GM23338 (cell line): Measurements from ENCODE around the gene KDM4B. TPM values are rescaled to one million over a fixed set of nuclear protein-coding genes. Genes with fewer than 3 reads are reported as not detected.
A peak's percentile ranks its signal among the peaks of the same experiment; 100 is the strongest.

ENCODE experiments used
- ATAC-seq: fragments of 200-7000 bp; cut with Tn5 transposase; 3 replicates; pipeline ENCODE4 v1.9.1; 2020
- DNase-seq: peaks from one replicate; pipeline ENCODE4 v3.0.0-alpha.2; 2015; ENCODE audit warnings: low spot score
- H2AFZ ChIP-seq: fragments of 200-600 bp; sonication (generic); 2 replicates; pipeline ENCODE4 v1.8.0; 2016; ENCODE audit warnings: antibody characterized with exemption, mild to moderate bottlenecking, moderate library complexity
- H3F3A ChIP-seq: fragments of 200-600 bp; sonication (generic); replicated peaks from 2 replicates; pipeline ENCODE4 v1.8.0; 2017; ENCODE audit warnings: antibody characterized with exemption, mixed run types, low read depth
- H3K27ac ChIP-seq: fragments of 200-600 bp; sonication (generic); 2 replicates; pipeline ENCODE4 v1.6.1; 2016; ENCODE audit warnings: low read depth
- H3K27me3 ChIP-seq: fragments of 200-600 bp; sonication (generic); 2 replicates; pipeline ENCODE4 v1.8.0; 2016; ENCODE audit warnings: mild to moderate bottlenecking, mixed run types, moderate library complexity; ENCODE audit not compliant: insufficient read depth
- H3K36me3 ChIP-seq: fragments of 200-600 bp; sonication (generic); 2 replicates; pipeline ENCODE4 v1.8.0; 2016; ENCODE audit warnings: mild to moderate bottlenecking; ENCODE audit not compliant: insufficient read depth
- H3K4me1 ChIP-seq: fragments of 200-600 bp; sonication (generic); 2 replicates; pipeline ENCODE4 v1.8.0; 2016; ENCODE audit warnings: mild to moderate bottlenecking, moderate library complexity; ENCODE audit not compliant: insufficient read depth
- H3K4me2 ChIP-seq: fragments of 200-600 bp; sonication (generic); 2 replicates; pipeline ENCODE4 v1.7.1; 2017; ENCODE audit warnings: mixed run types
- H3K4me3 ChIP-seq: fragments of 200-600 bp; sonication (generic); 2 replicates; pipeline ENCODE4 v1.6.1; 2016; ENCODE audit warnings: mixed run types
- H3K79me2 ChIP-seq: fragments of 200-600 bp; sonication (generic); replicated peaks from 2 replicates; pipeline ENCODE4 v1.8.0; 2017; ENCODE audit warnings: mild to moderate bottlenecking; ENCODE audit not compliant: insufficient read depth
- H3K9me2 ChIP-seq: fragments of 200-600 bp; sonication (generic); 2 replicates; pipeline ENCODE4 v1.8.0; 2017; ENCODE audit not compliant: insufficient read depth
- H4K20me1 ChIP-seq: fragments of 200-600 bp; sonication (generic); replicated peaks from 2 replicates; pipeline ENCODE4 v1.8.0; 2017; ENCODE audit warnings: mild to moderate bottlenecking; ENCODE audit not compliant: insufficient read depth
- H3K27ac Mint-ChIP-seq: 2 replicates; pipeline ENCODE4 v1.8.0; 2020; ENCODE audit warnings: inconsistent platforms, mild to moderate bottlenecking, moderate library complexity, mixed read lengths
- H3K27me3 Mint-ChIP-seq: 3 replicates; pipeline ENCODE4 v1.8.0; 2022; ENCODE audit warnings: low read depth, mild to moderate bottlenecking, moderate library complexity, mixed read lengths, inconsistent platforms; ENCODE audit not compliant: insufficient read depth, poor library complexity
- H3K36me3 Mint-ChIP-seq: 3 replicates; pipeline ENCODE4 v1.8.0; 2021; ENCODE audit warnings: low read depth, mild to moderate bottlenecking, inconsistent platforms, moderate library complexity, mixed read lengths
- H3K4me1 Mint-ChIP-seq: 3 replicates; pipeline ENCODE4 v1.8.0; 2020; ENCODE audit warnings: mild to moderate bottlenecking, inconsistent platforms, mixed read lengths
- H3K4me3 Mint-ChIP-seq: 3 replicates; pipeline ENCODE4 v1.8.0; 2021; ENCODE audit warnings: moderate library complexity, mild to moderate bottlenecking, inconsistent platforms, mixed read lengths
- H3K9me3 Mint-ChIP-seq: 3 replicates; pipeline ENCODE4 v1.8.0; 2020; ENCODE audit warnings: moderate library complexity, mild to moderate bottlenecking, inconsistent platforms, mixed read lengths
- CTCF ChIP-seq, 2 experiments: fragments of 200-600 bp in 1 of 2; sonication (generic) in 1 of 2; conservative IDR thresholded peaks; 2 replicates each; pipeline versions ENCODE4 v1.5.1 to v1.6.1; 2016 to 2017; ENCODE audit warnings: antibody characterized with exemption in 2 of 2, low read depth in 2 of 2, mild to moderate bottlenecking in 2 of 2, moderate library complexity in 1 of 2
- ETS1 ChIP-seq: IDR thresholded peaks from 2 replicates; pipeline ENCODE4 v1.6.1; 2016; ENCODE audit warnings: antibody characterized with exemption
- EZH2 ChIP-seq: fragments of 200-600 bp; sonication (generic); IDR thresholded peaks from one replicate; pipeline ENCODE4 v1.8.0; 2017; ENCODE audit warnings: antibody characterized with exemption, mild to moderate bottlenecking, low read depth; ENCODE audit not compliant: unreplicated experiment
- EZH2phosphoT487 ChIP-seq: fragments of 200-600 bp; sonication (generic); IDR thresholded peaks from one replicate; pipeline ENCODE4 v1.8.1; 2018; ENCODE audit warnings: antibody characterized with exemption; ENCODE audit not compliant: unreplicated experiment
- JUNB ChIP-seq: IDR thresholded peaks from one replicate; pipeline ENCODE4 v1.6.1; 2016; ENCODE audit warnings: antibody characterized with exemption; ENCODE audit not compliant: unreplicated experiment
- NANOG ChIP-seq: IDR thresholded peaks from 2 replicates; pipeline ENCODE4 v1.6.1; 2016; ENCODE audit warnings: antibody characterized with exemption, borderline replicate concordance
- POLR2AphosphoS5 ChIP-seq: IDR thresholded peaks from 2 replicates; pipeline ENCODE4 v1.6.1; 2016; ENCODE audit warnings: antibody characterized with exemption, low read depth
- REST ChIP-seq: IDR thresholded peaks from one replicate; pipeline ENCODE4 v1.6.1; 2018; ENCODE audit warnings: antibody characterized with exemption; ENCODE audit not compliant: unreplicated experiment
- STAT1 ChIP-seq: IDR thresholded peaks from one replicate; pipeline ENCODE4 v1.6.1; 2016; ENCODE audit warnings: antibody characterized with exemption; ENCODE audit not compliant: unreplicated experiment
- ZNF114 ChIP-seq: fragments of 250-450 bp; sonication (Bioruptor Pico); IDR thresholded peaks from 2 replicates; pipeline ENCODE4 v1.5.0; 2020; ENCODE audit warnings: mild to moderate bottlenecking, moderate library complexity
- polyA plus RNA-seq: library from polyadenylated mRNA; unstranded; fragments of >200 nt; fragmentation: Nextera tagmentation; extraction: Ambion mirVana; gene quantifications from 2 replicates; pipeline ENCODE4 v1.2.1, GENCODE V29; 2016
- total RNA-seq: library from RNA; depleted of rRNA; stranded (reverse); fragments of >200 nt; shearing (Covaris generic); gene quantifications from 2 replicates; pipeline ENCODE4 v1.2.3, GENCODE V29; 2014

Gene KDM4B
- total and polyA plus RNA-seq, 2 experiments from 2014 or later = 9.1 to 27.6 TPM

GRCh38 chr19:5177745-5178450, 209.0 kb downstream of the KDM4B start:
- Histone ChIP-seq H3K27ac (no peak overlapping the region), H3K36me3 (no peaks in the 10 kb centered on the region), H3K4me2 (no peak overlapping the region), H3K4me1 (no peaks in the 10 kb centered on the region), H3F3A (no peaks in the 10 kb centered on the region), H3K79me2 (no peaks in the 10 kb centered on the region), H2AFZ (no peak overlapping the region), H3K27me3 (no peaks in the 10 kb centered on the region), H3K9me2 (no peaks in the 10 kb centered on the region), H3K4me3 (no peak overlapping the region), H4K20me1 (no peaks in the 10 kb centered on the region)
- H3K27ac Mint-ChIP-seq = no peak overlapping the region
- no peaks in the 10 kb centered on the region for H3K4me1 Mint-ChIP-seq
- TF ChIP-seq JUNB (no peak), CTCF (conservative IDR thresholded peaks at IDR 0.05; ENCODE audit: low read depth in 2 of 2) (no peak), EZH2phosphoT487 (no peak)
- DNase-seq (no peak), ATAC-seq (no peak)
- no peaks in the 10 kb centered on the region; the same call in 2 of the 3 replicates for H3K36me3 Mint-ChIP-seq
- no peaks in the 10 kb centered on the region for H3K9me3 Mint-ChIP-seq
- H3K4me3 Mint-ChIP-seq = no peak overlapping the region
- peaks cover 4% of the 10 kb centered on the region for H3K27me3 Mint-ChIP-seq

- Mint-ChIP-seq H3K36me3 (no peaks in the 10 kb centered on the region; the same call in 2 of the 3 replicates), H3K9me3 (no peaks in the 10 kb centered on the region), H3K4me1 (no peaks in the 10 kb centered on the region), H3K4me3 (no peak overlapping the region), H3K27me3 (peaks cover 4% of the 10 kb centered on the region), H3K27ac (no peak overlapping the region)
- Histone ChIP-seq H3K27ac (no peak overlapping the region), H2AFZ (0 out of 2 replicates have a peak overlapping the region, but pooled peaks have one; percentile 28), H3K27me3 (no peaks in the 10 kb centered on the region), H4K20me1 (no peaks in the 10 kb centered on the region), H3K9me2 (no peaks in the 10 kb centered on the region), H3K4me2 (no peak overlapping the region), H3K79me2 (no peaks in the 10 kb centered on the region), H3K4me1 (no peaks in the 10 kb centered on the region), H3K4me3 (no peak overlapping the region), H3K36me3 (no peaks in the 10 kb centered on the region), H3F3A (no peaks in the 10 kb centered on the region)
- no peak for ATAC-seq
- DNase-seq = no peak
- TF ChIP-seq ZNF114 (CRISPR knock-in tag) (no peak), EZH2 (no peak), ETS1 (no peak), NANOG (no peak), POLR2AphosphoS5 (no peak), CTCF (conservative IDR thresholded peaks at IDR 0.05; ENCODE audit: low read depth in 2 of 2) (no peak), JUNB (no peak), REST (no peak), STAT1 (no peak)
These were observed 209.9 kb downstream of the KDM4B start for GRCh38 chr19:5178841-5179240.
